HG02759 (cell line): ENCODE measurements around the gene NDUFAB1.
A peak's percentile ranks its signal among the peaks of the same experiment; 100 is the strongest.
"Not testable (repeated sequence)": the region's sequence is repeated elsewhere in the genome, so short reads cannot be mapped to it uniquely, and the experiment has no call there.

Source experiments
- ATAC-seq: cut with Tn5 transposase; IDR thresholded peaks from one replicate; pipeline ENCODE4 v1.9.1; 2021; ENCODE audit warnings: mild to moderate bottlenecking, moderate library complexity; ENCODE audit not compliant: unreplicated experiment

The NDUFAB1 gene

GRCh38 chr16:23595951-23596720 is at the start of gene NDUFAB1:
Gene NDUFAB1, minus strand, starts transcription at chr16:23596316. Its CDS starts 26 bp downstream, at chr16:23596290.
- ATAC-seq, result peak; percentile 96

- no peak for ATAC-seq
Observed at GRCh38 chr16:23642246-23642774, 46.2 kb upstream of the NDUFAB1 start.

GRCh38 chr16:23640931-23641765 is 45.0 kb upstream of the NDUFAB1 start, which contains the start of the genes DCTN5 and PALB2:
Gene DCTN5, plus strand, starts transcription at chr16:23641466. Its CDS starts 77 bp downstream, at chr16:23641543.
Gene PALB2, minus strand, starts transcription at chr16:23641310. Its CDS starts 153 bp downstream, at chr16:23641157.
- peak; percentile 96 for ATAC-seq

GRCh38 chr16:23640615-23640930 is 44.5 kb upstream of the NDUFAB1 start:
- no peak for ATAC-seq

GRCh38 chr16:23635958-23636357 is 39.8 kb upstream of the NDUFAB1 start:
- ATAC-seq, result no peak

- ATAC-seq, result no peak
Observed at GRCh38 chr16:23634461-23635036, 38.4 kb upstream of the NDUFAB1 start.

GRCh38 chr16:23631874-23632273 is 35.8 kb upstream of the NDUFAB1 start:
- ATAC-seq, result not testable (repeated sequence)

GRCh38 chr16:23629516-23629915 is 33.4 kb upstream of the NDUFAB1 start:
- ATAC-seq, result no peak

- ATAC-seq, result no peak
Observed at GRCh38 chr16:23624092-23624491, 28.0 kb upstream of the NDUFAB1 start.

GRCh38 chr16:23615805-23616204 is 19.7 kb upstream of the NDUFAB1 start:
- no peak for ATAC-seq

GRCh38 chr16:23611936-23612335 is 15.8 kb upstream of the NDUFAB1 start:
- ATAC-seq, result no peak

- ATAC-seq, result not testable (repeated sequence)
Observed at GRCh38 chr16:23610905-23611304, 14.8 kb upstream of the NDUFAB1 start.

- ATAC-seq, result no peak
Observed at GRCh38 chr16:23609929-23610328, 13.8 kb upstream of the NDUFAB1 start.

- no peak for ATAC-seq
Observed at GRCh38 chr16:23608194-23608593, 12.1 kb upstream of the NDUFAB1 start.

- ATAC-seq, result no peak
Observed at GRCh38 chr16:23607726-23608125, 11.6 kb upstream of the NDUFAB1 start.

GRCh38 chr16:23597003-23597756 is 1.1 kb upstream of the NDUFAB1 start:
- ATAC-seq, result peak; percentile 28

GRCh38 chr16:23595246-23595950 is 718 bp downstream of the NDUFAB1 start:
- peak; percentile 6 for ATAC-seq

- ATAC-seq, result no peak
Observed at GRCh38 chr16:23594186-23594585, 1.9 kb downstream of the NDUFAB1 start.

GRCh38 chr16:23590181-23590580 is 5.9 kb downstream of the NDUFAB1 start:
- no peak for ATAC-seq

GRCh38 chr16:23587726-23588125 is 8.4 kb downstream of the NDUFAB1 start:
- ATAC-seq, result no peak
